Activated naive CD8-positive, alpha-beta T cell (primary cell): Measurements from ENCODE around the gene MCOLN1.

Experiments used
- H3K27ac Mint-ChIP-seq: one replicate; pipeline ENCODE4 v1.8.0; 2021; ENCODE audit warnings: mixed read lengths
- H3K27me3 Mint-ChIP-seq: one replicate; pipeline ENCODE4 v1.8.0; 2021; ENCODE audit warnings: mixed read lengths
- H3K36me3 Mint-ChIP-seq: one replicate; pipeline ENCODE4 v1.8.0; 2021; ENCODE audit warnings: mixed read lengths
- H3K4me1 Mint-ChIP-seq: one replicate; pipeline ENCODE4 v1.8.0; 2021; ENCODE audit warnings: low read depth, mixed read lengths
- H3K4me3 Mint-ChIP-seq: one replicate; pipeline ENCODE4 v1.8.0; 2021; ENCODE audit warnings: mild to moderate bottlenecking, mixed read lengths
- H3K9me3 Mint-ChIP-seq: one replicate; pipeline ENCODE4 v1.8.0; 2021; ENCODE audit warnings: low read depth, mixed read lengths

The MCOLN1 gene

GRCh38 chr19:7513809-7514642 lies 8.4 kb upstream of the MCOLN1 start:
- H3K27me3 Mint-ChIP-seq: peaks cover 1% of the 10 kb centered on the region
- no peaks in the 10 kb centered on the region for H3K9me3 Mint-ChIP-seq
- no peaks in the 10 kb centered on the region for H3K36me3 Mint-ChIP-seq
- no peak overlapping the region for H3K27ac Mint-ChIP-seq
- peaks cover 16% of the 10 kb centered on the region for H3K4me1 Mint-ChIP-seq
- peak overlapping the region; percentile 38 for H3K4me3 Mint-ChIP-seq

DNA sequence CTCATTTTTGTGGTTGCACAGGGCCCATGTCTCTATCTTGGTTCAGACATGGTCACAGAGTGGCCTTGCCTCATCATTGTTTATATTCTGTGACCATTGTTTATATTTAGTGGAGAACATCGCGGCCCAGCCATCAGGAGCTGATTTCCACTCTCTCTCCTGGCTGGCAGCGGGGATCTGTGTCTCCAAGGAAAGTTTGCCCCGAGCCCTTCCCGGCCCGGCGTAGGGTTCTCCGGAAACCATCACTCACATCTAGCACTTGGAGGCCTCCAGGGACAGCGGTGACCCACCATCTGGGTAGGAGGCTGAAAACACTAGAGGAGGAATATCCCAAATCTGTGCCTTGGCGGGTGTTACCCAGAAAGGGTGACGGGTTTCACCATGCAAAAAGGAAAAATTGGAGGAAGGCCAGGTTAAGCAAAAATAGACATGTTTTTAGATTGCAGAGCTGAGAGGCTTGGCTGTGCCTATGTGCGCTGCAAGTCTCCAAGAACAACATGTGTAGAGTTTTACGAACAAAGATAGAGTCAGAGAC lies 7.2 kb upstream of the MCOLN1 start:
- H3K36me3 Mint-ChIP-seq: no peaks in the 10 kb centered on the region
- H3K27ac Mint-ChIP-seq: peak overlapping the region; percentile 76
- H3K4me3 Mint-ChIP-seq: peak overlapping the region; percentile 84
- H3K4me1 Mint-ChIP-seq: peaks cover 16% of the 10 kb centered on the region
- peaks cover 1% of the 10 kb centered on the region for H3K27me3 Mint-ChIP-seq
- H3K9me3 Mint-ChIP-seq: no peaks in the 10 kb centered on the region

GRCh38 chr19:7515645-7516151 lies 6.7 kb upstream of the MCOLN1 start, which contains the start of gene ZNF358:
Gene ZNF358 (plus strand): TSS chr19:7516103. CDS start chr19:7519243, 3,140 bp downstream.
- Mint-ChIP-seq H3K27me3 (peaks cover 1% of the 10 kb centered on the region), H3K4me3 (peak within 1 kb of the TSS; percentile 84), H3K36me3 (no peaks in the 10 kb centered on the region), H3K4me1 (peaks cover 16% of the 10 kb centered on the region), H3K27ac (peak within 1 kb of the TSS; percentile 76), H3K9me3 (no peaks in the 10 kb centered on the region)

DNA sequence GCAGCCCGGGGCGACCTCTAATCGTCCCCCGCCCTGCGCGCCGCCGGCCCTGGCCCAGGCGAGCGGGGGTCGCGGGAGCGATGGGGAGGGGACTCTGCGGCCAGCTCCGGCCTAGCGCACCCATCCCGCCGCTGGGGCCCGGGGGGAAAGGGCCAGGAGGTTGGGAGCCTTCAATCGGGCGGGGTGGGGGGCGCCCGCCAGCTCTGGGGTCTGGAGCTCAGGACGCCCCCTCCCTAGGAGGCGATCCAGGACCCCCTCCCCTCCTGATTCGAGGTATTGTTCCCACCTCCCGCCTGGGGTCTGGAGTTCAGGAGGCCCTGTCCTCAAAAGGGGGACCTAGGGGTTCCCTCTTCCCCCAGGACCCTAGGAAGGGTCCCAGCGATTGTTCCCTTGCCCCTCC lies 6.1 kb upstream of the MCOLN1 start:
- Mint-ChIP-seq H3K36me3 (no peaks in the 10 kb centered on the region), H3K4me1 (peaks cover 16% of the 10 kb centered on the region), H3K9me3 (no peaks in the 10 kb centered on the region), H3K27ac (no peak overlapping the region), H3K4me3 (peak overlapping the region; percentile 84), H3K27me3 (peaks cover 1% of the 10 kb centered on the region)

DNA sequence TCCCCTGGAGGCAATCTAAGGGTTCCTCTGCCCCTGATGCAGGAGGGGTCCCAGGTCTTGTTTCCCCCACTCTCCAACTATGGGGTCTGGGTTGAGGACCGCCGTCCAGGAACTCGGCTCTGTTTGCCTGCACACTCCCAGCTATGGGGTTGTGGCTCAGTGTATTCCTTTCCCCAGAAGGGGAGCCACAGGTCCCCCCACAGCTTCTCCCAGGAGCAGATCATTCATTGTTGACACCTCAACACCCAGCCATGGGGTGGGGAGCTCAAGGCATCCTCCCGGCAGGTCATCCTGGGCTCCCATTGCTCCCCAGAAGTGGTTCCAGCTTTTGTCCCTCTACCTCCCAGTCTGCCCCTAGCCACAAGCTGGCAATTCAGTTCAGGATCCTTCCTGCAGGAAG lies 5.5 kb upstream of the MCOLN1 start:
- Mint-ChIP-seq H3K4me3 (peak overlapping the region; percentile 84), H3K9me3 (no peaks in the 10 kb centered on the region), H3K27ac (no peak overlapping the region), H3K4me1 (peaks cover 18% of the 10 kb centered on the region), H3K27me3 (peaks cover 1% of the 10 kb centered on the region), H3K36me3 (no peaks in the 10 kb centered on the region)

GRCh38 chr19:7519361-7520130 lies 2.9 kb upstream of the MCOLN1 start:
- H3K27ac Mint-ChIP-seq: no peak overlapping the region
- no peaks in the 10 kb centered on the region for H3K9me3 Mint-ChIP-seq
- H3K4me3 Mint-ChIP-seq: no peak overlapping the region
- no peaks in the 10 kb centered on the region for H3K36me3 Mint-ChIP-seq
- peaks cover 26% of the 10 kb centered on the region for H3K4me1 Mint-ChIP-seq
- peaks cover 1% of the 10 kb centered on the region for H3K27me3 Mint-ChIP-seq

DNA sequence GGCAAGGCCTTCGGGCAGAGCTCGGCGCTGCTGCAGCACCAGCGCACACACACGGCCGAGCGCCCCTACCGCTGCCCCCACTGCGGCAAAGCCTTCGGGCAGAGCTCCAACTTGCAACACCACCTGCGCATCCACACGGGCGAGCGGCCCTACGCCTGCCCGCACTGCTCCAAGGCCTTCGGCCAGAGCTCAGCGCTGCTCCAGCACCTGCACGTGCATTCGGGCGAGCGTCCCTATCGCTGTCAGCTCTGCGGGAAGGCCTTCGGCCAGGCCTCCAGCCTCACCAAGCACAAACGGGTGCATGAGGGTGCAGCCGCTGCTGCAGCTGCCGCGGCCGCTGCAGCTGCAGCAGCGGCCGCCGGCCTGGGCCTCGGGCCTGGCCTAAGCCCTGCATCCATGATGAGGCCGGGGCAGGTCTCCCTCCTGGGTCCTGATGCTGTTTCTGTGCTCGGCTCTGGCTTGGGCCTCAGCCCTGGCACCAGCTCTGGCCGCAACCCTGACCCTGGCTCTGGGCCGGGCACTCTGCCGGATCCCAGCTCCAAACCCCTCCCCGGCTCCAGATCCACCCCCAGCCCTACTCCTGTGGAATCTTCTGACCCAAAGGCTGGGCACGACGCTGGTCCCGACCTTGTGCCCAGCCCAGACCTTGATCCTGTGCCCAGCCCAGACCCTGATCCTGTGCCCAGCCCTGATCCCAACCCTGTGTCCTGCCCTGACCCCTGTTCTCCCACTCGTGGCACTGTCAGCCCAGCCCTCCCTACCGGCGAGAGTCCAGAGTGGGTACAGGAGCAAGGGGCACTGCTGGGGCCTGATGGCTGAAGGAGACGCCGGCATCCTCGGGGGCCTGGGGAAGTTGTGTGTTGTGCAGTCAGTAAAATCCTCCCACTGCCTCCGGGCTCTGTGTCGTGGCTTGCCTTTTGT lies 2.0 kb upstream of the MCOLN1 start:
- Mint-ChIP-seq H3K27me3 (no peaks in the 10 kb centered on the region), H3K9me3 (no peaks in the 10 kb centered on the region), H3K4me3 (no peak overlapping the region), H3K4me1 (peaks cover 23% of the 10 kb centered on the region), H3K27ac (no peak overlapping the region), H3K36me3 (no peaks in the 10 kb centered on the region)

DNA sequence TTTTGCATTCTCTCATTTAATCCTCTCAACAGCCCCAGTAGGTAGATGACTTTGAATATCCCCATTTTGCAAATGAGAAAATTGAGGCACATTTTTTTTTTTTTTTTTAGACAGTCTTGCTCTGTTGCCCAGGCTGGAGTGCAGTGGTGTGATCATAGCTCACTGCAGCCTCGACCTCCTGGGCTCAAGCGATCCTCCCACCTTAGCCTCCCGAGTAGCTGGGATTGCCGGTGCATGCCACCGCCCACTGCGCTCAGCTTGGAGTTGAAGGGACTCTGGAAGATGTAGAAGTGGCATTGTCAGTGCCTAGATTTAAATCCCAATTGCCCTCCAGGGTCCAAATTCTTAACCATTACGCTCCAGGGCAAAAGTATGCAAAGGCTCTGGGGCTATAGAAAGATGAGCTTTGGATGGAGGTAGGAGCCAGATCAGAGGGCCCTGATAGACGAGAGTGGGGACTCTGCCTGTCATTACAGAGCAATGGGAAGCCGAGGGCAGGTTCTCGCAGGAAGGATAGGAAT lies 813 bp upstream of the MCOLN1 start:
- Mint-ChIP-seq H3K9me3 (no peaks in the 10 kb centered on the region), H3K27ac (peak overlapping the region; percentile 28), H3K4me3 (peak overlapping the region; percentile 78), H3K4me1 (peaks cover 19% of the 10 kb centered on the region), H3K27me3 (no peaks in the 10 kb centered on the region), H3K36me3 (no peaks in the 10 kb centered on the region)

DNA sequence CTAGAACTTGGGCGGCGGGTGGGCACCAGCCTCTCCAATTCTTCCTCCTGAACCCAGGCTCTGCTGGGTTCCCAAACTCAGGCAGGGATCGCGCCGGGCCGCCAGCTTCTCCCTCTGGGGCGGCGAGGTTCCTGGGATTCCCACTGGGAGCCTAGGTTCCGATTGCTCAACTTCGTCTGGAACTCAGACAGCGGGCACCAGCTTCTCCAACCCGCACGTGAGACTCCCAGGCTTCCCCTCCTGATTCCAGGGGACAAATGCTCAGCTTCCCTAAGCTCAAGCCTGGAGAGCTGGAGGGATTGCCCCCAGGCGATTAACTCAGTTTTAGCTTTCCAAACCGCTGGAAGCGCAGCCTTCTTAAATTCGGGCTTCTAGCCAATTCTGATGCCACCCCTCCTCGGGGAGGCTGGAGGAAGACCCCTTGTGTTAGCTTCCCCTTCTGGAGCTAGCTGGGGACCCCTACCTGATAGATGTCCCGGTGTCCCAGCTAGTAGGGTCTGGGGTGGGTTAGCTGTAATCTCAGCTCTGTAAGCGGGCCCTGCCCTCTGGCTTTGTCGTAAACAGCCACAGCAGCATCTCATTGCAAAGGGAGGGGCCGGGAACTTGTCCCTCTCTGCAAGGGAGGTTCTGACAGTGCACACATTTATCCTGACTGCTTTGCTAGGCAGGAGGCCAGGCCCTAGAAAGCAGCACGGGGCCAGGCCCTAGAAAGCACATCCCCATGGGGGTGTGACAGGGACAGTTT lies 671 bp downstream of the MCOLN1 start:
- H3K27ac Mint-ChIP-seq: no peak overlapping the region
- no peaks in the 10 kb centered on the region for H3K27me3 Mint-ChIP-seq
- H3K36me3 Mint-ChIP-seq: no peaks in the 10 kb centered on the region
- peaks cover 12% of the 10 kb centered on the region for H3K4me1 Mint-ChIP-seq
- peak overlapping the region; percentile 70 for H3K4me3 Mint-ChIP-seq
- no peaks in the 10 kb centered on the region for H3K9me3 Mint-ChIP-seq

GRCh38 chr19:7524523-7524922 lies 2.1 kb downstream of the MCOLN1 start:
- H3K27me3 Mint-ChIP-seq: no peaks in the 10 kb centered on the region
- H3K36me3 Mint-ChIP-seq: no peaks in the 10 kb centered on the region
- no peak overlapping the region for H3K27ac Mint-ChIP-seq
- no peaks in the 10 kb centered on the region for H3K9me3 Mint-ChIP-seq
- no peak overlapping the region for H3K4me3 Mint-ChIP-seq
- peaks cover 10% of the 10 kb centered on the region for H3K4me1 Mint-ChIP-seq

DNA sequence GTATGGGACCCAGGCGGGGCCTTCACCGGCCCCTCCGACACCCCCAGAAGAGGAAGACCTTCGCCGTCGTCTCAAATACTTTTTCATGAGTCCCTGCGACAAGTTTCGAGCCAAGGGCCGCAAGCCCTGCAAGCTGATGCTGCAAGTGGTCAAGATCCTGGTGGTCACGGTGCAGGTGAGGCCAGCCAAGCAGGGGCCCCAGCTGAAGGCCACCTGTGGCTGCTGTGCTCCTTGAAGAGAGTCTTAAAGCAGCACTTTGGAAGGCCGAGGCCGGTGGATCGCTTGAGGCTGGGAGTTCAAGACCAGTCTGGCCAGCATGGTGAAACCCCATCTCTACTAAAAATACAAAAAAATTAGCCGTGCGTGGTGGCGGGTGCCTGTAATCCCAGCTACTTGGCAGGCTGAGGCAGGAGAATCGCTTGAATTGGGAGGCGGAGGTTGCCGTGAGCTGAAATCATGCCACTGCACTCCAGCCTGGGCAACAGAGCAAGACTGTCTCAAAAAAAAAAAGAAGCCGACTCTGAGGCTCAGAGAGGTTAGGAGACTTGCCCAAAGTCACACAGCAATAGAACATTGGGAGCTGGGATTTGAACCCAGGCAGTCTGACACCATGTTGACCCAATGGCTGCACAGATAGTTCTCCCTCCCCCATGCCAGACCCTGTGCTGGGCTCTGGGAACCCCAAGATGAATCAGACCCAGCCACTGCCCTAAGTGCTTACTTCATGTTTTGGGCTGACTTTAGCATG lies 2.7 kb downstream of the MCOLN1 start:
- peaks cover 10% of the 10 kb centered on the region for H3K4me1 Mint-ChIP-seq
- H3K9me3 Mint-ChIP-seq: no peaks in the 10 kb centered on the region
- no peaks in the 10 kb centered on the region for H3K36me3 Mint-ChIP-seq
- H3K4me3 Mint-ChIP-seq: no peak overlapping the region
- no peaks in the 10 kb centered on the region for H3K27me3 Mint-ChIP-seq
- no peak overlapping the region for H3K27ac Mint-ChIP-seq

GRCh38 chr19:7526059-7526929 lies 3.9 kb downstream of the MCOLN1 start:
- Mint-ChIP-seq H3K27me3 (no peaks in the 10 kb centered on the region), H3K36me3 (peaks cover 2% of the 10 kb centered on the region), H3K4me3 (no peak overlapping the region), H3K9me3 (no peaks in the 10 kb centered on the region), H3K27ac (no peak overlapping the region), H3K4me1 (peaks cover 10% of the 10 kb centered on the region)
